ENCODE data around the gene VAV2. TPM values are rescaled to one million over a fixed set of nuclear protein-coding genes. Genes with fewer than 3 reads are reported as not detected.

Gene VAV2
- total and polyA plus RNA-seq, 4 donors, result 13.0 to 28.2 (median 16.3) TPM

- WGBS, 2 donors, result 81 to 94% methylated on average over 2 of the region's 2 CpGs
- H3K4me3 ChIP-seq, result no peak overlapping the region
- H3K36me3 ChIP-seq (ENCODE audit: control insufficient read depth in 4 of 4, insufficient read depth in 4 of 4, low read length in 4 of 4), result no peaks in the 10 kb centered on the region
- no peak for DNase-seq
- TF ChIP-seq CTCF (IDR thresholded peaks at IDR 0.05; ENCODE audit: control extremely low read depth, extremely low read depth), result no peak
- H3K9ac ChIP-seq (ENCODE audit: insufficient read depth in 1 of 2, low read length in 2 of 2), result no peak overlapping the region
- H3K9me3 ChIP-seq (ENCODE audit: control insufficient read depth in 4 of 4, insufficient read depth in 3 of 4, low read length in 3 of 4), result peaks cover 0 to 2% (median 0%) of the 10 kb centered on the region in 4 donors
- ATAC-seq (ENCODE audit: insufficient read depth, low FRiP score), result no peak
- H3K27ac ChIP-seq (ENCODE audit: low read depth in 1 of 2, low read length in 1 of 2), result no peak overlapping the region
- H3K27me3 ChIP-seq (ENCODE audit: control insufficient read depth in 3 of 3, insufficient read depth in 3 of 3, low read length in 2 of 3), result no peaks in the 10 kb centered on the region
- peaks cover 0 to 3% (median 0%) of the 10 kb centered on the region in 5 donors for H3K4me1 ChIP-seq (ENCODE audit: control insufficient read depth in 5 of 5, insufficient read depth in 5 of 5, low read length in 5 of 5)
These were observed 22.8 kb upstream of the VAV2 start for GRCh38 chr9:134014946-134015345.

GRCh38 chr9:134011401-134011800 lies 19.3 kb upstream of the VAV2 start:
- H3K9ac ChIP-seq (ENCODE audit: insufficient read depth in 1 of 2, low read length in 2 of 2), result no peak overlapping the region
- H3K4me3 ChIP-seq, result no peak overlapping the region
- 90 to 94% methylated on average over 6 of the region's 6 CpGs for WGBS, 2 donors
- H3K27ac ChIP-seq (ENCODE audit: low read depth in 1 of 2, low read length in 1 of 2), result no peak overlapping the region
- no peaks in the 10 kb centered on the region for H3K36me3 ChIP-seq (ENCODE audit: control insufficient read depth in 4 of 4, insufficient read depth in 4 of 4, low read length in 4 of 4)
- no peaks in the 10 kb centered on the region for H3K27me3 ChIP-seq (ENCODE audit: control insufficient read depth in 3 of 3, insufficient read depth in 3 of 3, low read length in 2 of 3)
- DNase-seq (no peak), ATAC-seq (ENCODE audit: insufficient read depth, low FRiP score) (no peak)
- TF ChIP-seq CTCF (IDR thresholded peaks at IDR 0.05; ENCODE audit: control extremely low read depth, extremely low read depth), result no peak
- peaks cover 0 to 2% (median 0%) of the 10 kb centered on the region in 4 donors for H3K9me3 ChIP-seq (ENCODE audit: control insufficient read depth in 4 of 4, insufficient read depth in 3 of 4, low read length in 3 of 4)
- H3K4me1 ChIP-seq (ENCODE audit: control insufficient read depth in 5 of 5, insufficient read depth in 5 of 5, low read length in 5 of 5), result peaks cover 0 to 7% (median 0%) of the 10 kb centered on the region in 5 donors

DNA sequence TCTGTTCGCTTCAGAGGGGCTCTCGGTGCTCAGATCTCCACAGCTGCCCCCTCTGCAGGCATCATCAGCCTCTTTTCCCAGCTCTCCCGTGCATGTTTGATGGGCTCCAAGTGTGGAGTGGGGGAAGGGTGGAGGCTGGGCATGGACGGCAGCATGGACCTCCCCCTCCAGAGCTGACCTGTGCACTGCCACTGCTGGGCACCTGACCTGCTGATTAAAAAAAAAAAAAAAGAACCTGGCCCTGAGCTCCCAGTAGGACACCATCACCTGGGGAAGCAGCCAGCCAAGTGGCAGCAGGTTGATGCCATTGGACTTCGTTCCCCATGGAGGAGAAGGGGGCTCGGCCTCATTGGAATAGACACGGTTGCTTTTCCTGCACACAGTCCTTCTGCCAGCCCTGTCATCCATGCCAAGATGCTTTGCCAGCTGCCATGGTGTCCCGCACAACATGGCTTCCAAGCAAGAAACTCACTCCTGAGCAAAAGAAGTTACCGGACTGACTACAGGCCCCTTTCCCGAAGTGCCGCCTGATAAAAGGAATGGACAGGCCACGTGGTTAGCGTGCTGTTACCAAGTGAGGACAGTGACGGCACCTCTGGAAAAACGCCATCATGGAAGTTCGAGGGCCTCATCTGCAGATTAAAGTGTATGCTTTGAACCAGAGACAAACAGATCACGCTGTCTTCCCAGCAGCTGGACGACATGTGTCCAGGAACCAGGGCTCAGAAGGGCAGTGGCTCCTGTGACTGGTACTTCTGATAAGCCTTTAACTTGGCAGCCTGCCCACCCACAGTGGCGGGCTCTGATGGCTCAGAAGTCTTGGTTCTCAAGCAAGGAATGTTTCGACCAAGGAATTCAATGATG lies 18.4 kb upstream of the VAV2 start:
- no peak for TF ChIP-seq CTCF (IDR thresholded peaks at IDR 0.05; ENCODE audit: control extremely low read depth, extremely low read depth)
- Histone ChIP-seq H3K27ac (ENCODE audit: low read depth in 1 of 2, low read length in 1 of 2) (no peak overlapping the region), H3K9me3 (ENCODE audit: control insufficient read depth in 4 of 4, insufficient read depth in 3 of 4, low read length in 3 of 4) (peaks cover 0 to 2% (median 0%) of the 10 kb centered on the region in 4 donors), H3K4me3 (no peak overlapping the region), H3K27me3 (ENCODE audit: control insufficient read depth in 3 of 3, insufficient read depth in 3 of 3, low read length in 2 of 3) (no peaks in the 10 kb centered on the region), H3K4me1 (ENCODE audit: control insufficient read depth in 5 of 5, insufficient read depth in 5 of 5, low read length in 5 of 5) (peaks cover 0 to 7% (median 0%) of the 10 kb centered on the region in 5 donors), H3K9ac (ENCODE audit: insufficient read depth in 1 of 2, low read length in 2 of 2) (no peak overlapping the region), H3K36me3 (ENCODE audit: control insufficient read depth in 4 of 4, insufficient read depth in 4 of 4, low read length in 4 of 4) (no peaks in the 10 kb centered on the region)
- WGBS, 2 donors, result 55 to 58% methylated on average over 20 of the region's 20 CpGs
- no peak for ATAC-seq (ENCODE audit: insufficient read depth, low FRiP score)
- peak in 1 of 3 donors; percentile 9 for DNase-seq
